NT2/D1 (cell line): ENCODE measurements around the gene SSX4.
"Not testable (repeated sequence)": the region's sequence is repeated elsewhere in the genome, so short reads cannot be mapped to it uniquely, and the experiment has no call there.

Experiments
- YY1 ChIP-seq: IDR thresholded peaks from 2 replicates; pipeline ENCODE4 v1.6.1; 2011; ENCODE audit not compliant: insufficient read length, insufficient read depth
- ZNF274 ChIP-seq: IDR thresholded peaks from 2 replicates; pipeline ENCODE4 v1.6.1; 2011; ENCODE audit warnings: mild to moderate bottlenecking, low read depth, low read length

- not testable (repeated sequence) for TF ChIP-seq YY1, ZNF274
Measured at GRCh38 chrX:48356315-48357094, 26.8 kb upstream of the SSX4 start, which contains the start of gene SSX3.
